Amniotic epithelial cell (primary cell): ENCODE results near the gene ODC1.
A peak's percentile ranks its signal among the peaks of the same experiment; 100 is the strongest.
"Not testable (repeated sequence)": the region's sequence is repeated elsewhere in the genome, so short reads cannot be mapped to it uniquely, and the experiment has no call there.

ENCODE experiments used
- DNase-seq: peaks from one replicate; pipeline ENCODE4 v3.0.0-alpha.2; 2010; ENCODE audit warnings: low read depth

The ODC1 gene

GRCh38 chr2:10452956-10453904 lies 5.1 kb upstream of the ODC1 start:
- no peak for DNase-seq

- peak; percentile 59 for DNase-seq
Measured at GRCh38 chr2:10452312-10452711, 4.2 kb upstream of the ODC1 start.

- no peak for DNase-seq
Measured at GRCh38 chr2:10451819-10452218, 3.7 kb upstream of the ODC1 start.

- peak; percentile 72 for DNase-seq
Measured at GRCh38 chr2:10449838-10450691, 1.9 kb upstream of the ODC1 start.

- no peak for DNase-seq
Measured at GRCh38 chr2:10449486-10449831, 1.3 kb upstream of the ODC1 start.

GRCh38 chr2:10448576-10449485 lies 704 bp upstream of the ODC1 start:
- peak; percentile 82 for DNase-seq

- DNase-seq = peak; percentile 32
Measured at GRCh38 chr2:10447300-10447894, 730 bp downstream of the ODC1 start.

- DNase-seq = no peak
Measured at GRCh38 chr2:10446631-10447030, 1.5 kb downstream of the ODC1 start.

GRCh38 chr2:10444463-10444862 lies 3.7 kb downstream of the ODC1 start:
- peak; percentile 47 for DNase-seq

- not testable (repeated sequence) for DNase-seq
Measured at GRCh38 chr2:10442469-10443126, 5.5 kb downstream of the ODC1 start.

GRCh38 chr2:10441948-10442347 lies 6.2 kb downstream of the ODC1 start:
- DNase-seq = peak; percentile 14

GRCh38 chr2:10440736-10441135 lies 7.4 kb downstream of the ODC1 start:
- DNase-seq = no peak

GRCh38 chr2:10439971-10440370 lies 8.2 kb downstream of the ODC1 start:
- no peak for DNase-seq

- no peak for DNase-seq
Measured at GRCh38 chr2:10439185-10439879, 8.8 kb downstream of the ODC1 start.

GRCh38 chr2:10438688-10439087 lies 9.4 kb downstream of the ODC1 start:
- DNase-seq = no peak

- no peak for DNase-seq
Measured at GRCh38 chr2:10437806-10438205, 10.3 kb downstream of the ODC1 start.

GRCh38 chr2:10436583-10437110 lies 11.5 kb downstream of the ODC1 start:
- DNase-seq = no peak

- no peak for DNase-seq
Measured at GRCh38 chr2:10435820-10436204, 12.3 kb downstream of the ODC1 start.

GRCh38 chr2:10434886-10435819 lies 13.0 kb downstream of the ODC1 start:
- peak; percentile 44 for DNase-seq
